ENCODE measurements around the gene SLC25A29.
A peak's percentile ranks its signal among the peaks of the same experiment; 100 is the strongest.
"Not testable (repeated sequence)": the region's sequence is repeated elsewhere in the genome, so short reads cannot be mapped to it uniquely, and the experiment has no call there.

SLC25A29 gene

GRCh38 chr14:100330388-100330931, 24.2 kb upstream of the SLC25A29 start:
- no peak for DNase-seq

- no peak for DNase-seq
Observed at GRCh38 chr14:100330007-100330344, 23.7 kb upstream of the SLC25A29 start.

GRCh38 chr14:100329233-100330006, 23.2 kb upstream of the SLC25A29 start:
- DNase-seq = no peak

GRCh38 chr14:100328495-100329163, 22.4 kb upstream of the SLC25A29 start:
- DNase-seq = no peak

GRCh38 chr14:100327128-100327527, 20.9 kb upstream of the SLC25A29 start:
- DNase-seq = no peak

- DNase-seq = no peak
Observed at GRCh38 chr14:100325958-100326357, 19.7 kb upstream of the SLC25A29 start.

- DNase-seq = no peak
Observed at GRCh38 chr14:100325231-100325632, 19.0 kb upstream of the SLC25A29 start.

- DNase-seq = no peak
Observed at GRCh38 chr14:100323942-100324307, 17.7 kb upstream of the SLC25A29 start.

GRCh38 chr14:100323121-100323941, 17.1 kb upstream of the SLC25A29 start, which contains the start of gene SLC25A47:
Gene SLC25A47, plus strand, starts transcription at chr14:100323339. Its CDS starts 76 bp downstream, at chr14:100323415.
- DNase-seq = no peak

- no peak for DNase-seq
Observed at GRCh38 chr14:100322138-100322957, 16.1 kb upstream of the SLC25A29 start.

GRCh38 chr14:100321473-100322137, 15.4 kb upstream of the SLC25A29 start:
- DNase-seq = no peak

- no peak for DNase-seq
Observed at GRCh38 chr14:100320157-100320856, 14.1 kb upstream of the SLC25A29 start.

GRCh38 chr14:100317912-100318808, 11.9 kb upstream of the SLC25A29 start:
- DNase-seq = peak; percentile 86

GRCh38 chr14:100317389-100317788, 11.1 kb upstream of the SLC25A29 start:
- DNase-seq = no peak

GRCh38 chr14:100314724-100315123, 8.5 kb upstream of the SLC25A29 start:
- DNase-seq = no peak

- no peak for DNase-seq
Observed at GRCh38 chr14:100313464-100314230, 7.4 kb upstream of the SLC25A29 start.

GRCh38 chr14:100312877-100313400, 6.7 kb upstream of the SLC25A29 start:
- no peak for DNase-seq

- not testable (repeated sequence) for DNase-seq
Observed at GRCh38 chr14:100312110-100312876, 6.0 kb upstream of the SLC25A29 start.
